Activated CD8-positive, alpha-beta memory T cell treated with anti-CD3 and anti-CD28 coated beads, Interleukin-2, amount 10 ng/mL, durations not matched to agents 7 days and 5 days (primary cell): ENCODE results near the gene SMC1B. TPM values are rescaled to one million over a fixed set of nuclear protein-coding genes. Genes with fewer than 3 reads are reported as not detected.
"Not testable (repeated sequence)": the region's sequence is repeated elsewhere in the genome, so short reads cannot be mapped to it uniquely, and the experiment has no call there.

ENCODE experiments used
- ATAC-seq: fragments of 150-1000 bp; cut with Tn5 transposase; one replicate; pipeline ENCODE4 v1.10.0; 2021; ENCODE audit warnings: moderate library complexity
- CTCF ChIA-PET: fragments of 350-600 bp; sonication (Branson Sonifier 250); formaldehyde crosslinking; loops from one replicate; lab custom pipeline; 2021; ENCODE audit warnings: antibody characterized with exemption; lab: Charles Lee
- DNase-seq: peaks from one replicate; pipeline ENCODE4 v3.0.0-alpha.2; 2020
- H3K27ac Mint-ChIP-seq: one replicate; pipeline ENCODE4 v1.8.0; 2021; ENCODE audit warnings: mild to moderate bottlenecking, mixed read lengths
- H3K27me3 Mint-ChIP-seq: one replicate; pipeline ENCODE4 v1.8.0; 2021; ENCODE audit warnings: mixed read lengths
- H3K36me3 Mint-ChIP-seq: one replicate; pipeline ENCODE4 v1.8.0; 2021; ENCODE audit warnings: mild to moderate bottlenecking, mixed read lengths
- H3K4me1 Mint-ChIP-seq: one replicate; pipeline ENCODE4 v1.8.0; 2021; ENCODE audit warnings: mixed read lengths
- H3K4me3 Mint-ChIP-seq: one replicate; pipeline ENCODE4 v1.8.0; 2021; ENCODE audit warnings: mild to moderate bottlenecking, moderate library complexity, mixed read lengths
- H3K9me3 Mint-ChIP-seq: one replicate; pipeline ENCODE4 v1.8.0; 2022; ENCODE audit warnings: low read depth, mixed read lengths
- total RNA-seq, 2 experiments: library from RNA; stranded (reverse); gene quantifications; one replicate each; pipeline ENCODE4 v1.2.3, GENCODE V29; 2021

SMC1B gene
- total RNA-seq, 2 experiments from 2014 or later: 0.68 to 2.4 TPM

DNA sequence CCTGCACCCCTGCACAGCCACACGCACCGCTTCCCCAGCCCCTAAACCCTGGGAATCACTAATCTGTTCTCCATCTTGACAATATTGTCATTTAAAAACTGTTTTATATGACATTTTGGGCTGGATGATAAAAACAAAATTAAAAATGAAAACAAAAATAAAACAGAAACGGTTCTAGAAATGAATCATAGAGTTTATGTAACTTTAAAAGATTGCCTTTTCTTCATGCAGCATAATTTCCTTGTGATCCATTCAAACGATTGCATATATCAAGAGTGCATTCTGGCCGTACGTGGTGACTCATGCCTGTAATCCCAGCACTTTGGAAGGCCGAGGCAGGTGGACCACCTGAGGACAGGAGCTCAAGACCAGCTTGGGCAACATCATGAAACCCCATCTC lies 110.2 kb downstream of the SMC1B start:
- no peak for DNase-seq
- Mint-ChIP-seq H3K27ac (no peak overlapping the region), H3K9me3 (no peaks in the 10 kb centered on the region), H3K4me3 (no peak overlapping the region), H3K4me1 (peaks cover 12% of the 10 kb centered on the region), H3K27me3 (no peaks in the 10 kb centered on the region), H3K36me3 (no peaks in the 10 kb centered on the region)
- CTCF ChIA-PET: no interaction called here
- no peak for ATAC-seq

DNA sequence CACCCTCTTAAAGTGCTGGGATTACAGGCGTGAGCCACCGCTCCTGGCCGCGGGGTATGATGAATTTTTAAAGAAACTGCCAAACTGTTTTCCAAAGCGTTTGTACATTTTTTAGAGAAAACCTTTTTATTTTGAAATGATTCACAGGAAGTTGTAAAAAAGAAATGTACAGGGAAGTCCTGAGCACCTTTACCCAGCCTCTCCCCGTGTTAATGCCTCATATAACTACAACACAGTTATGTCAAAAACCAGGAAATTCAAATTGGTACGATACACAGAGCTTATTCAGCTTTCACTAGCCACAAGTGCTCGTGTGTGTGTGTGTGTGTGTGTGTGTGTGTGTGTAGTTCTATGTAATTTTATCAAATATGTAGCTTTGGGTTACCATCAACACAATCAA lies 110.6 kb downstream of the SMC1B start:
- no peak overlapping the region for H3K27ac Mint-ChIP-seq
- H3K9me3 Mint-ChIP-seq: no peaks in the 10 kb centered on the region
- DNase-seq (no peak), ATAC-seq (no peak)
- CTCF ChIA-PET: no interaction called here
- no peak overlapping the region for H3K4me3 Mint-ChIP-seq
- peaks cover 12% of the 10 kb centered on the region for H3K4me1 Mint-ChIP-seq
- no peaks in the 10 kb centered on the region for H3K27me3 Mint-ChIP-seq
- H3K36me3 Mint-ChIP-seq: no peaks in the 10 kb centered on the region

DNA sequence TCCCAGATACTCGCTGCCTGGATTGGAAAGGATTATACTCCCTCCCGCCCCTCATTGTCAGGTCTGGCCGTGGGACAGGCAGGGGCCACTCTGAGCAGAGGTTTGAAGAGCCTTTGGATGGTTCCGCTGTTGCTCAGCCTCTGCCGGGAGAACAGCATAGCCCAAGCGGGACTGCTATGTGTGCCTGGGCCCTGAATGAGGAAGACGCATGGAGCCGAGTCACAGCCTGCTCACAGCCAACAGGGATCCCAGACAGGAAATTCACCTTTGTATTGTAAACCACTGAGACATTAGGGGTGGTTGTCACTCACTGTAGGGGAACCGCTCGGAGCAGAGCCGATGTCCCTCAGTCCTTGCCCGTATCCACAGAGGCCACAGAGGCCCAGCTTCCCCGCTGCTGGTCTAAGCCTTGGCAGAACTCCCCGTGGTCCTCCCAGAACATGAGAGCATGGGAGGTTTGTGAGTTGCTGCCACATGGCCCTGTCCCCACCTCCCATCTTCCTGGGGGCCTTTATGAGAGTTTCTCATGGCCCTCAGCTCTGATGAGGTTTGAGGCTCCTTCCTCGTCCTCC lies 114.4 kb downstream of the SMC1B start:
- H3K4me1 Mint-ChIP-seq: peaks cover 29% of the 10 kb centered on the region
- no peak overlapping the region for H3K4me3 Mint-ChIP-seq
- H3K27me3 Mint-ChIP-seq: no peaks in the 10 kb centered on the region
- H3K27ac Mint-ChIP-seq: no peak overlapping the region
- CTCF ChIA-PET: interaction anchor here (1.2 kb wide), 1 partner anchor 102 kb away, joined by 3 read pairs; no protein-coding TSS in a partner anchor
- no peaks in the 10 kb centered on the region for H3K9me3 Mint-ChIP-seq
- ATAC-seq (no peak), DNase-seq (no peak)
- H3K36me3 Mint-ChIP-seq: no peaks in the 10 kb centered on the region

- no peaks in the 10 kb centered on the region for H3K27me3 Mint-ChIP-seq
Measured at GRCh38 chr22:45296628-45297297, 116.6 kb downstream of the SMC1B start.

GRCh38 chr22:45295492-45295891 lies 117.9 kb downstream of the SMC1B start:
- H3K27ac Mint-ChIP-seq: no peak overlapping the region
- H3K4me3 Mint-ChIP-seq: no peak overlapping the region

More at GRCh38 chr22:45296628-45297297, 116.6 kb downstream of the SMC1B start:
- H3K36me3 Mint-ChIP-seq: no peaks in the 10 kb centered on the region
- H3K27ac Mint-ChIP-seq: peak overlapping the region; percentile 62
- ATAC-seq (peak; percentile 89), DNase-seq (peak; percentile 64)
- no peaks in the 10 kb centered on the region for H3K9me3 Mint-ChIP-seq
- peak overlapping the region; percentile 5 for H3K4me3 Mint-ChIP-seq
- H3K4me1 Mint-ChIP-seq: peaks cover 18% of the 10 kb centered on the region
- CTCF ChIA-PET: interaction anchor here (1.5 kb wide), 1 partner anchor 27 kb away, joined by 4 read pairs; no protein-coding TSS in a partner anchor

DNA sequence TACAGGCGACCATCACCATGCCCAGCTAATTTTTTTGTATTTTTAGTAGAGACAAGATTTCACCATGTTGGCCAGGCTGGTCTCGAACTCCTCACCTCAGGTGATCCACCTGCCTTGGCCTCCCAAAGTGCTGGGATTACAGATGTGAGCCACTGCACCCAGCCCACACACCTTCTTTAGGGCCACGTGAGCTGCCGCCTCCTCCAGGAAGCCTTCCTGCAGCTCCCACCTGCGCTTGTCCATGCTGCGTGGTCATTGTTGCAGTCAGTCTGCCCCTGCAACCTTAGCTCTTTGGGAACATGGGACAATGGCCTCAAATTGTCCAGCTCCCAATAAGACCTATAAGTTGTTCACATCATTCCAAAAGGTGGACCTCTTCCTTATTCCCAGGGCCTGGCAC lies 118.4 kb downstream of the SMC1B start:
- peaks cover 18% of the 10 kb centered on the region for H3K4me1 Mint-ChIP-seq
- not testable (repeated sequence) for H3K27me3 Mint-ChIP-seq
- CTCF ChIA-PET: interaction anchor here (0.7 to 1.5 kb wide), 4 partner anchors 14 to 474 kb away, joined by 3 to 4 read pairs (median 4); no protein-coding TSS in a partner anchor

More at GRCh38 chr22:45295492-45295891, 117.9 kb downstream of the SMC1B start:
- Mint-ChIP-seq H3K4me1 (peaks cover 18% of the 10 kb centered on the region), H3K9me3 (no peaks in the 10 kb centered on the region), H3K36me3 (no peaks in the 10 kb centered on the region), H3K27me3 (no peaks in the 10 kb centered on the region)
- CTCF ChIA-PET: interaction anchor here (0.7 to 1.5 kb wide), 3 partner anchors 26 to 474 kb away, joined by 3 to 4 read pairs (median 3); no protein-coding TSS in a partner anchor
- DNase-seq (no peak), ATAC-seq (no peak)

More for the DNA sequence above, 118.4 kb downstream of the SMC1B start:
- not testable (repeated sequence) for H3K27ac Mint-ChIP-seq, ATAC-seq, H3K4me3 Mint-ChIP-seq, H3K36me3 Mint-ChIP-seq, DNase-seq, H3K9me3 Mint-ChIP-seq

Other genes starting within 250 kb of the SMC1B start
- 100 to 1,000 TPM; 150 to 155 TPM for gene NUP50, start 249.7 kb downstream of the SMC1B start, total RNA-seq
- 10 to 100 TPM; 35.1 to 38.6 TPM for gene KIAA0930, start 172.7 kb downstream of the SMC1B start, total RNA-seq
- gene UPK3A, start 128.7 kb downstream of the SMC1B start, total RNA-seq: not detected
- gene FAM118A, start 103.7 kb downstream of the SMC1B start, total RNA-seq: 10 to 100 TPM; 58.8 to 75.0 TPM
- 10 to 100 TPM; 12.8 to 16.2 TPM for gene RIBC2, start 94 bp upstream of the SMC1B start, total RNA-seq
- under 1 TPM in 1 of 2 experiments, not detected in 1; 0.42 TPM for gene FBLN1, start 89.3 kb upstream of the SMC1B start, total RNA-seq